T-helper 22 cell (primary cell): ENCODE results near the gene PRDM16.

Source experiments
- DNase-seq: peaks from one replicate; pipeline ENCODE4 v3.0.0-alpha.2; 2020; ENCODE audit warnings: low read depth

Gene PRDM16

DNA sequence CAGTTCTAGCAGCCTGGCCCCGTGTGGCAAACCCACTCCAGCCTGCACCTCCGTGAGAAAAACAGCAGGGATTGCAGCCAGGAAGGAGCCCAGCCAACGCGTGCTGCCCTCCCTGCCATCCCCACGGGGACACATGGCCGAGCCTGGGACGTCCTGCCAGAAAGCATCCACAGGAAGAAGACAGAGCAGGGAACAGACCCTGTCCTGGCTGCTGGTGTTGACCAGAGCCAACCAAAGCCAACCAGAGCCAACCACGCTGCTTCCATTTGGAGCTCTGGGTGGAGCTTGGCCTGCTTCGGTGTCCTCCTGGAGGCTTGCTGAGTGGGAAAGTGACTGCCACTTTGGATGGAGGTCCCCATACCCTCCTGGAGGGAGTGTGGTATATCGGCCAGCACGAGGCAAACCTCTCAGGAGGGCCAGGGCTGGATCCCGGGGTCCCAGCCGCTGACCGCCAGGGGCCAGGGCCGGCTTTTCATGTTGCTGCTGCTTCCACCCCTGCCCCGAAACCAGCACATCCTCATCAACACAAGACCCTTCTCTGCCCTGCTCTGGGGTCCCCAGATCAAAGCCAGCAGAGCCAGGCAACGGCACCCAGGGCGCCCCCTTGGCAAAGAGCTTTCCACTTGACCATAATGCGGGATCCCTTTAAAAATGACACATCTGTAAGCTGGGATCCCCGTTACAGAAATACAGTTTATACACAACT is 304.9 kb downstream of the PRDM16 start:
- DNase-seq: no peak

DNA sequence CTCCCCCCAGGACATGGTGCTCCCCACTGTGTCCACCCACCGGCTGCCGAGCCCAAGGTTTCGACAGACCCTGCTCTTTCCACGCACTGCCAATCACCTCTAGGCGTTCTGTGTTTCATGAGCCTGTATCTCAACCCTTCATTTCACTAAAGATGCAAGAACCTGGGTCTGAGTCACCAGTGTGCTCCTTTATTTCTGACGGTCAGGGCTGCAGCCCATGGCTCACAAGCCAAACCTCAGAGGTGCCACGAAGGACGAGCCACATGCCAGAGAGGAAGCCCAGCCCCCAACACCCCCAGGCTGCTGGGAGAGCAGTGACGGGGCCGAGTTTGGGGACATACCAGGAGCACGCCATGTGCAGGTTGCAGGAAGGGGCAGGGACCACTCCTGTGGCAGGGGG is 306.2 kb downstream of the PRDM16 start:
- DNase-seq: no peak

GRCh38 chr1:3377166-3377565 is 308.2 kb downstream of the PRDM16 start:
- DNase-seq: no peak

DNA sequence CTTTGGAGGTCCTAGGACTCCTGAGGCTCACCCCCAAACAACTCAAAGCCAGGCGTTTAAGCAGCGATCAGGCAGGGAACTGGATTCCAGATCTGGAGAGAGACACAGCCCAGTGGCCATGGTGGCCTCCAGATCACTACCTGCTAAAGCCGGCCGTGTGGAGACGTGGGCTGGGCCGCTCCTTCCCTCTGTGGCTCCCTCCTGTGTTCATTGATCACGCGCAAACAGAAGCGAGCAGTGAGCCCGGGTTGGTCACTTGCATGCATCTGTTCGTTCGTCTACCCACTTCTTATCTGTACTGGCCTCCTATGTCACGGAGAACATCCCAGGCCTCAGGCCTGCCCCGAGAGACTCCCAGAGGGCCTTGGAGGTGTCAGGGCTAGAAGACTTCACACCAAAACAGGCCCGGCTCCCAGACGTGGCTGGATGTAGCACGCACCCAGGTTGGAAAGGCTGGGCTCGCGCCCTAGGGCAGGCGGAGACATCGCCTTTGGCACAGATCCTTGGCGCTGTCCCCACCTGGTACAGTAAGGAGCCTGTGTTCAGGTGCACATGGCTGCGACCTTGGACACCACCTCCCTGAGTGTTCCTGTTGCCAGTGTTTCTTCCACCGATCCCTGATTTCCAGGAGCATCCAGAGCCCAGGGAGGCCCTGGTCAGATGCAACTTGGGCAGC is 308.7 kb downstream of the PRDM16 start:
- DNase-seq: no peak

- no peak for DNase-seq
These were observed 309.6 kb downstream of the PRDM16 start for GRCh38 chr1:3378411-3379208.

DNA sequence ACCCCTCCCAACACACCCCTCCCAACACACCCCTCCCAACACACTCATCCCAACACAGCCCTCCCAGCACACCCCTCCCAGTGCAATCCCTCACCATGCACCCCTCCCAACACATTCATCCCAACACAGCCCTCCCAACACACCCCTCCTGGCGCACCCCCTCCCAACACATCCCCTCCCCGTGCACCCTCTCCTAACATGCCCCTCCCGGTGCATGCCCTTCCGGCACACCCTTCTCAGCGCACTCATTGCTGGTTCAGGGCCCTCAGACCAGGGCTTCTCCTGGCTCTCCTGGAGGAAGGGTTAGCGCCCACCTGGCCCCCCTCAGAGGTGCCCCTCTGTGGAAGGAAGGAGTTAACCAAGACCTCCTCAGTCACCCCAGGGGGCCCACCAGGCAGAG is 310.9 kb downstream of the PRDM16 start:
- no peak for DNase-seq

GRCh38 chr1:3380469-3380868 is 311.5 kb downstream of the PRDM16 start:
- no peak for DNase-seq

- no peak for DNase-seq
These were observed 312.9 kb downstream of the PRDM16 start for GRCh38 chr1:3381901-3382300.

GRCh38 chr1:3382326-3383057 is 313.5 kb downstream of the PRDM16 start:
- DNase-seq: no peak

- DNase-seq: no peak
These were observed 314.7 kb downstream of the PRDM16 start for GRCh38 chr1:3383679-3384078.

GRCh38 chr1:3384407-3384806 is 315.4 kb downstream of the PRDM16 start:
- no peak for DNase-seq

DNA sequence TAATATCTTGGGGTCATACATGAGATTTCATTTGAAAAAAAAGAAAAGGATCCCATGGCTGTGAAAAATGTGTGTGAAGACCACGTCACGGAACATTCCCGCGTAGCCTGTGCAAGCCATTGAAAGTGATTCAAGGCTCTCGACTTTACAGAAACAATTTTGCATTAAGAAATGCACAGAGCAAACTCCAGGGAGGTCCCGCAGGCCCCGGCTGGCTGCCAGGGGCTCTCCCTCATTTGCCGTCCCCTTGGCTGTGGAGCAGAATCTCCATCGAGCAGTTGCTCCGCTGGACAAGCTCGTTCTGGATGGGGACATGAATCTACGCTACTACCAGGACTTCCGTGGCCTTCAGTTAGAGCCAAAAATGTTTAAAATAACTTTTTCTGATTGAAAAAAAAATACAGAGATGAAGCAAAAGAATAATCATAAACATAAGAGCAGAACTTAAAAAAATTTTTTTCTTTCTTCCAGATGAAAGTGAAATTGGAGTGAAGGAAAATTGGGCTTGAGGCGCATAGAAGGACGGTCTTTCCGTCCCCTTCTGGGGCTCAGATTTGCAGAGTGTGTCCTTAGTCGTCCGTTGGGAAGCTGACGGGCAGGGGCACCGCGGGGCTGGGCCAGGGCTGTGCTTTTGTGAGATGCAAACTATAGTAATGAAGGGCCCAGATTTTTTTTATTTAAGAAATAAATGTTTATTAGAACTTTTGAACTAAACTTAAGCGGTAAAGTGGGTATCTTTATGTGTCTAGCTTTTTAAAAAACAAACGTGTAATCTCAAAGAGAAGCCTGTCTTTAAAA is 317.4 kb downstream of the PRDM16 start:
- DNase-seq: no peak

- DNase-seq: no peak
These were observed 318.4 kb downstream of the PRDM16 start for GRCh38 chr1:3387401-3387800.

- no peak for DNase-seq
These were observed 320.3 kb downstream of the PRDM16 start for GRCh38 chr1:3389093-3389833.

- DNase-seq: no peak
These were observed 321.3 kb downstream of the PRDM16 start for GRCh38 chr1:3390291-3390690.

DNA sequence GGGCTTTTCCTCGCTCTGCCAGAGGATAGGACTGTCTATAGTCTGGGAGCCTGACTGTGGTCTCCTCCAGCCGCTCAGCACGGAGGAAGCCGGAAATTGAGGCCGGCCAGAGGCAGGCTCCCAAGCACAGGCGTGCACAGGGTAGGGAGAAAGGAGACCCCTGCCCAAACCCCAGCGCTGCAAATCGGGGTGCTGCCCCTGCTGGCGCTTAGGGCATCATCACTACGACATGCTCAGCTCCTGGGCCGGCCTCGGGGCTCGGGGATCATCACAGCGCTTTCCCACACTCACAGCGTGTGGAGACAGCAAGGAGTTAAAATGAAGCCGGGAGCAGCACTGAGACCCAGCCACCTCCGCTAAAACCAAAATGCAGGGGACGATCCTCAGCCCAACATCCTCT is 322.7 kb downstream of the PRDM16 start:
- no peak for DNase-seq

- no peak for DNase-seq
These were observed 324.3 kb downstream of the PRDM16 start for GRCh38 chr1:3393024-3393986.

DNA sequence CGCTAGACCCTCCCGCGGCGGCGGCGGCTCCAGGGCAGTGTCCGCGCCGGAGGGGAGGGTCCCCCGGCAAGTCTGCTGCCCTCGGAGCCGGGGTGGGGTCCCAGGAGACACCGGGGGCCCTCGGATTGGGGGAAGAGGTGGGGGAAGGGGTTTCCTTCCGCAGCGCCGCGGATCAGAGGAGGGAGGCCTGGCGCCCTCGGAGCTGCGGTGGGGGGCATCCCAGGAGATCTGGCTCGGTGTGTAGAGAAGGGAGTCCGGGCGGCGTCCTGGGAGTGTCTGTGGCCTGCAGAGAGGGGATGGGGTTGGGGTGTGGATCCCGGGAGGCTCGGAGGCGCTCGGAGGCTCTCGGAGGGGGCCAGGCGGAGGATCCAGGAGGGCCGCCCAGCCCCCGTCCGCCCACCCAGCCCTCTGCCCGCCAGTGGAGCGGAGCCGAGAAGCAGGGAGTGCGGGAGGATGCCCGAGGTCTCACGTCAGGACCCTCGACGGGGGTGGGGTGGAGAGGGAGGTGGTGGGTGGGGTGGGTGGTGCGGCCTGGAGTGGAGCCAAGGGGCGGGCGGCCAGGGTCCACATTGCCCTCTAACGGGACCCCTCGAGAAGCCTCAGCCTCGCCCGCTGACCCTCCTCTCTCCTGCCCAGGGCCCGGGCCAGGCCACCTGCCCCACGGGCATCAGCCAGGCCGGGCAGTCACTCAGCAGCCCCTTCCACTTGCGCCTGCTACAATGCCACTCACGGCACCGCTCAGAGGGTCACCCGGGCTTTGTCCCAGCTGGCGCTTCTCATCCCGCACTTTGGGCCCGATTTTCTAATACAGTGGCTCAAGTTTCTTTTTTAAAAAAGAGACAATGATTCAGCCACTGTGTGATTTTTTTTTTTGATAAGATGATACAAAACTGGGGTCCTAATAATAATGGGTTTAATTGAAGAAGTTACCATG is 325.3 kb downstream of the PRDM16 start:
- DNase-seq: no peak

DNA sequence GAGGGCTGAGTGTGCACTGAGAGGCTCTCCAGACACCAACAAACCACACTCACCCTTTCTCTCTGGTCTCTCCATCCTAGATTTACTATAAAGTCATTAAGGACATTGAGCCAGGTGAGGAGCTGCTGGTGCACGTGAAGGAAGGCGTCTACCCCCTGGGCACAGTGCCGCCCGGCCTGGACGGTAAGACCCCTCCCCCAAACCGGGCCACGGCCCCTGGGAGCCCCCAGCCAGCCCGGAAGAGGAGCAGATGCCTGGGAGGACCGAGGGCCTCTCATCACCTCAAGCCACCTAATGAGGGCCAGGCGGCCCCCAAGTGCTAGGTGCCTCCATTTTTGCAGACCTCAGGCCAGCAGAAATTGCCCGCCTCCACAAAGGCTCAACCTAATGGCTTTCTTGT is 327.4 kb downstream of the PRDM16 start:
- DNase-seq: no peak
